ENCODE measurements around the gene RPL37.

DNA sequence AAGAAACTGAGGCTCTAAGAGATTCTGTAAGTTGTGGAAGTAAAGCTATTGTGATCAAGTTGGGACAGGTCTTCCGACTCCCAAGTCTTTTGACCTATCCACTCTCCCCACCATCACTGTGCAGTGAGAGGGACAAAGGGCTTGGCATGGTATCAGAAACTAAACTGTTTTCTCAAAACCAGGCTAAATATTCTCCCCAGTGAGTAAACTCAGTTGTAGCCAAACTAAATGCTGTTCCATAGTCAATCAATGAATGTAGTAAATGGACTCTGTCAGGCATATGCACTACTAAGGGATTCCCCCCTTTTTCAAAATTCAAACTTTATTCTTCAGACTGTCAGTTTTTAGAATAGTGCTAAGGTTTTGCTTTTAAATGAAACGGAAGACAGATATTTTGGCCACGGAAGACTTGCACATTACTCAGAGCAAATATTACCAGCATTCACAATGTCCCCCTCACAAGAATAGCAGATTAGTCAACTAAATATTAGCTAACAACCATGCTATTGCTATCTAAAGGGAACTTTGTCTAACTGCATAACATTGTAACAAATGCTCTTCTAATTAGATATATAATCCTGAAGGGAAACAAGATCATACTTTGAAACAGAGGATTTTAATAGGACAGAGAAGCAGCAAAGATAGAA is 44.0 kb downstream of the RPL37 start:
- TF ChIP-seq, protein P1, sequence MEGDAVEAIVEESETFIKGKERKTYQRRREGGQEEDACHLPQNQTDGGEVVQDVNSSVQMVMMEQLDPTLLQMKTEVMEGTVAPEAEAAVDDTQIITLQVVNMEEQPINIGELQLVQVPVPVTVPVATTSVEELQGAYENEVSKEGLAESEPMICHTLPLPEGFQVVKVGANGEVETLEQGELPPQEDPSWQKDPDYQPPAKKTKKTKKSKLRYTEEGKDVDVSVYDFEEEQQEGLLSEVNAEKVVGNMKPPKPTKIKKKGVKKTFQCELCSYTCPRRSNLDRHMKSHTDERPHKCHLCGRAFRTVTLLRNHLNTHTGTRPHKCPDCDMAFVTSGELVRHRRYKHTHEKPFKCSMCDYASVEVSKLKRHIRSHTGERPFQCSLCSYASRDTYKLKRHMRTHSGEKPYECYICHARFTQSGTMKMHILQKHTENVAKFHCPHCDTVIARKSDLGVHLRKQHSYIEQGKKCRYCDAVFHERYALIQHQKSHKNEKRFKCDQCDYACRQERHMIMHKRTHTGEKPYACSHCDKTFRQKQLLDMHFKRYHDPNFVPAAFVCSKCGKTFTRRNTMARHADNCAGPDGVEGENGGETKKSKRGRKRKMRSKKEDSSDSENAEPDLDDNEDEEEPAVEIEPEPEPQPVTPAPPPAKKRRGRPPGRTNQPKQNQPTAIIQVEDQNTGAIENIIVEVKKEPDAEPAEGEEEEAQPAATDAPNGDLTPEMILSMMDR (tag by site-specific recombination; IDR thresholded peaks at IDR 0.05), result no peak
- no peak for TF ChIP-seq MYNN (tag by site-specific recombination; IDR thresholded peaks at IDR 0.05; ENCODE audit: borderline replicate concordance)
- TF ChIP-seq FEZF1 (tag by site-specific recombination; IDR thresholded peaks at IDR 0.05), result no peak
- no peak for TF ChIP-seq HOXA7 (CRISPR knock-in tag; IDR thresholded peaks at IDR 0.05; ENCODE audit: borderline replicate concordance)
- TF ChIP-seq ZBTB20 (tag by site-specific recombination; IDR thresholded peaks at IDR 0.05), result no peak
- no peak for TF ChIP-seq YY1 (tag by site-specific recombination; IDR thresholded peaks at IDR 0.05)

Data from HEK293 (cell line).